GM21786 (cell line): ENCODE results near the gene DCHS2.

Source experiments
- ATAC-seq: cut with Tn5 transposase; IDR thresholded peaks from one replicate; pipeline ENCODE4 v1.9.1; 2021; ENCODE audit not compliant: unreplicated experiment

Gene DCHS2

GRCh38 chr4:154455111-154455510 is 36.5 kb downstream of the DCHS2 start:
- no peak for ATAC-seq

GRCh38 chr4:154454710-154455109 is 36.9 kb downstream of the DCHS2 start:
- no peak for ATAC-seq

GRCh38 chr4:154452798-154453346 is 38.7 kb downstream of the DCHS2 start:
- no peak for ATAC-seq

GRCh38 chr4:154450966-154451365 is 40.6 kb downstream of the DCHS2 start:
- no peak for ATAC-seq

GRCh38 chr4:154444958-154445357 is 46.6 kb downstream of the DCHS2 start:
- no peak for ATAC-seq

- no peak for ATAC-seq
Observed at GRCh38 chr4:154441982-154442381, 49.6 kb downstream of the DCHS2 start.

DNA sequence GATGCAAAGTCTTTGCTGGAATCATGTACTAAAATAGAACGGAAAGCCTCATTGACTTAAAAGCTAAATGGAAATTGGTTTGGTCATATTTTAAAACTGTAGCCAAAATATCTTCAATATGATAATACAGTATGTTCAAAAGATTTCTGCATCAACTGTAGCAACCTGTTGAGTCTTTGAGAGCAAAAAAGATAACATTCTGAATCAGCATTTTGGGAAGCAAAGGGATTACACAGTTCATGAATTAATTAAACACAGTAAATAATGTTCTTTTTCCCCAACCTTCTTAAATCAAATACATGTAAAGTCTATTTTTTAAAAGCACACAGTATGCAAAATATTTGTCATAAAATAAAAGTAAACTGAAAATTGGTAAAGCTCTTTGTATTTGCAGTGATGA is 50.5 kb downstream of the DCHS2 start:
- no peak for ATAC-seq

DNA sequence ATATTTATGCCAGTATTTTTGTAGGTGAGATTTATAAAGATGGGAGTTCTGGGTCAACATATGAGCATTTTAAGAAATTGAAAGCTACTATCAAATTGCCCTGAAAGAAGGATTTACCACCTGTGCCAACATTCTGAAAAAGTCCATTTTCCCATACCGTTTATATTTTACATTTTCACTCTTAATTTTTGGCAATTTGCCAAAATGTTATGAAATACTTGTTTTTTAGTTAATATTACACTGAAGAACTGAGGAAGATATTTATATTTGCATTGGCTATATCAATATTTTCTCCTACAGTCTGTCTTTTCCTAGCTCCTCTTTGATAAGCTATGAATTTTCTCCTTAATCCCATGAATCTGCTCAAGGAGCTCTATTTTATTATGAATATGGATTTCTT is 52.4 kb downstream of the DCHS2 start:
- ATAC-seq, result no peak

GRCh38 chr4:154435895-154436294 is 55.7 kb downstream of the DCHS2 start:
- ATAC-seq, result peak; percentile 53

GRCh38 chr4:154433543-154433942 is 58.1 kb downstream of the DCHS2 start:
- no peak for ATAC-seq

- ATAC-seq, result no peak
Observed at GRCh38 chr4:154429176-154429575, 62.4 kb downstream of the DCHS2 start.

GRCh38 chr4:154427149-154427548 is 64.5 kb downstream of the DCHS2 start:
- no peak for ATAC-seq

- ATAC-seq, result no peak
Observed at GRCh38 chr4:154425514-154425913, 66.1 kb downstream of the DCHS2 start.

DNA sequence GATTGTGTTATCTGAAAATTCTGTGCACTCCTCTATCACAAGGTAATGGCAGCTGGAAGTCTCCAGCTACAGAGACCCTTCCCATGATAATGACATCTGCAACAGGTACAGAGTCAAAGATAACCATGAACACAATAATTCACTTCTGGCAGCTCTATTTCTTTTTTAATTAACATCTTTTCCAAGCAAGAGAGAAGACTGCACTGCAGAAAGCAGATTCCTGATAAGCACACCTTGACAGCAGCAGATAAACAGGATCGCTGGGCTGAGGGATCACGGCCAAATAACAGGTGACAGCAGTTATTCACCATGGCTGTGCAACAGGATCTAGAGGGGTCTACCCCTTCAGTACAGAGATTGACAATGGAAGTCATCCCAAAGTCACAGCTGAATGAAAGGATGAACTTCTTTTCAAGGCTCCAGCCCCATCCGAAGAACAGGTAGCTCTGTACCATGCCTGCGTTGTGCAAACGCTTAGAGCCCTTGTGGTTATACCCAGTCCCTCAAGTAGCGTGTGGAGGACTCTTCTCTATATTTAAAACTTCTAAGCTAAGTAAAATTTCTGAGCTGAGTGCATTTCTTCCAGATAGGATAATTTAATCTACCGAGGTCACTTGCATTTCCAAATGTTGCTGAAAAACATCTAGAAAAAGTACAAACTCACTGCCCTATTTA is 66.7 kb downstream of the DCHS2 start:
- no peak for ATAC-seq

DNA sequence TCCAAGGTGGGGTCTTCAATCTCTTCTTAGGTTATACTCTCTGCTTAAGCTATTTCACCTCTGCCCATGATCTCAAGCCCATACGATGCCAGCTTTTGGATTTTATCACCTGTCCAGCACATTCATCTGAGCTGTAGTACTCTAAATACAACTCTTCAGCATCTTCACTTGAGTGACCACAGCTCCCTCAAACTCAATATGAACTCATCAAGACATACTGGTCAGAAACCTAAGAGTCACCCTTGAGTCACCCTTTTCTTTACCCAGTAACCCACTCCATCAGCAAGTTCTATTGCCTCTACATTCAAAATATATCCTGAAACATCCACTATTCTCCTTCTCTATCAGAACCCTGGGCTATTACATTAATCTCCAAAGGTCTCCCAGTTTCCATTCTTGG is 69.4 kb downstream of the DCHS2 start:
- ATAC-seq, result peak; percentile 28

- peak; percentile 54 for ATAC-seq
Observed at GRCh38 chr4:154421618-154422017, 70.0 kb downstream of the DCHS2 start.

DNA sequence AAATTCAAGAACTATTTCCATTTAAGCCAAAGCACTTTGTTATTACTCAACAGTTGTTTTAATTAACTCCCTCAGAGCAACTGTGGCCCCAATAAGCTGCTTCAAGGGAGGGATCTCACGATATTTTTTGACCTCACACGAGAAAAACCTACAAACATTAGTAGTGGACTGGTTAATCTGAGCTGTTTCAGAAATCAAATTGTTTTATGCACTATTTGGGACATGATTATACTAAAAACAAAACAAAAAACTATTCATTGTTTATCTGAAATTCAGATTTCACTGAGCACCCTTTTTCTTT is 74.3 kb downstream of the DCHS2 start:
- no peak for ATAC-seq

DNA sequence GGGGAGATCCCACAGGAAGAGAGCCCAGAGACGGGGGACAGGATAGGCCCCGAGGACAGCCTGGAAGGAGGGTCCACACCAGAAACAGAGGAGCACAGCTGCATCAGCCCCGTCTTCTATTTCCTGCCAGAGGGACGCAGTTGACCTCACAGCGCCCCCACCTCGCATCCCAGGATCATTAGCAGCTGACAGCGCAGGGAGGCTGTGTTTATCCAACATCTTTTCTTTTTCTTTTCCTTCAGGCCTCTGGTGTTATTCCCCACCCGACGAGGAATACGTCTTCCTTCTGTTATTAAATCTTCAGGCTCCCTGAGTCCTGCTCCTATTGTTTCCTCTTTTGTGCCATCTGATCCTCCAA is 75.4 kb downstream of the DCHS2 start:
- ATAC-seq, result peak; percentile 37

DNA sequence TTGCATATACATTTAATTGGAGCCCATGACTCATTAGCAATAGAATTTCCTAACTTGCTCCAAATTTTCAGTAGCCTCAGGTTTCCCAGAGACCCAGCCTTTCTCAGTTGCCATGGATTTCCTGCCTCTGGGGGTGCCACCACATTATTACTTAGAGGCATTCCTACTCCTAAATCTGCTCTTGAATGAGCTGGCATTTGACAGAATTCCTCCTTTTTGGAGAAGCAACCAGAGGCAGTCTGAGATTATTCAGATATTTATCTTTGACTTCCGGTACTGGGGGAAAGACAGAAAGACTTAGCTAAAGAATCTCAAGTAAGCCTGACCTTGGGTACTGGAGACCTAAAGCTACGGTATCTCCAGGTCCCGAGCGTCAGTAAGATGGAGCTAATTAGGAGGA is 76.3 kb downstream of the DCHS2 start:
- ATAC-seq, result no peak

DNA sequence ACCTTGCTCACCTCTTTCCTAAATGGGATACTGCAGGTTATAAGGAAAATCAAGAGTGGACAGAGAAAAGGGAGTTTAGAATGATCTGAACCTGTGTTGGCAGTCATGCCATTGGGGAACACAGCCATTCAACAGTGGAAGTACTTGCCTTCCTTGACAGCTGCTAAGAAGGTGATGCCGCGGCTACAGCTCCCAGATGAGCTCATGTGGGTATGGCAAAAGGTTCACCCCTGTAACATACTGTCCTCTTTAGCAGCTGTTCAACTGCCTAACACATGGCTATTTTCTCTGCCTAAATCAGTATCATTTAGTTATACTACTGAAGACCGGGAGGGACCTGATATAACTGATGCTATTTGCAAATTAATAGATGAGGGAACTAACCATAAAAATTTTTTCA is 76.8 kb downstream of the DCHS2 start:
- ATAC-seq, result no peak

DNA sequence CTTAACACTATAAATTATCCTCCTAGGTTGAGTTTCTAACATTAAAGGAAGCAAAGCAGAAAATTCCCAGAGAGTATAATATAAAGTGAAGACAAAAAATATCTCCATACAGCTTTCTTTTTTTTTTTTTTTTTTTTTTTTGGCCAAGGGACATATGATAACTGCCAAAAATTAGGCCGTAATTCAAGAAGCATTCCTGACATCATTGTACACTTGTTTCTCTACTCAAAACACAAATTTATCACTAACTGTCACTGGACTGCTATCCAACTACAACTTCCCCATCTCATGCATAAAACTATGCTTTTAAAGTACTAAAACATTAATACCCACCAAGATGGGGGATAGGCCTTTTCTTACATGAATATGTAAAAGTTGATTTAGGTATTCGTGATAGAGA is 77.2 kb downstream of the DCHS2 start:
- ATAC-seq, result no peak

- no peak for ATAC-seq
Observed at GRCh38 chr4:154407443-154407842, 84.2 kb downstream of the DCHS2 start.

DNA sequence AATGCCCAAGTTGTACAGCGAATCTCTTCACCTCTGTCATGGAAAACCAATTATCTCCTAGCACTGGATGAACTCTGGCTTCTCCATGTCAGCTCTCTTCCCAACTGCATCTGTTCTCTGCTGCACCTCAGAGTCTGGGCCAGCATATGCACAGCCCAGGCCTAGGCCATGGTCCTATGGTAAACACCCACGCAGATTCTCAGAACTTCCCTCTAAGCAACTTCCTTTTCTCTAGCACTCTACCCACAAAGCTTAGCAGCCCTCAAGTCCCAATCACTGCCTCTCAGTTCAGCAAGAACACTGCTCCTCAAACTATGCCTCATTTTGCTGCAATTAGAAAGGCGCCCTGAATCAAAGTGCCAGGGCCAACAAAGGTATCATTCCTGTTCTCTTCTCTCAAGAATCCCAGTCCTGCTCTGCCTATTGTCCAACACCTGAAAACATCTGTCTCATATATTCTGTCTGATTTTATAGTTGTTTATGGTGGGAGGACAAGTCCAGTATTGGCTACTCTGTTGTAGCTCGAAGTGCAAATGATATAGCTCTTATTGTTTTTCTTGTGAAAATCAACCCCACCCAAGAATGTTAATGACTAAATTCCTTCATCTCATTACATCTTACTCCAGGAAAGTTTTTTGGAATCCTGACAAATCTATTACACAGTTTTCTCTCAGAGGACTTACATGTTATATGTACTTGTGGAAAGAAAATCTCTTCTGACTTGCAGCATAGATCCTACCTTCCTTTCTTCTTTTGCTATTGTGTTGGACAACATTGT is 85.4 kb downstream of the DCHS2 start:
- peak; percentile 91 for ATAC-seq
